Trophoblast cell (in vitro differentiated cells and primary cell): ENCODE measurements around the gene IP6K3.

Experiments
- DNase-seq, 2 donors: peaks; one replicate each; pipeline ENCODE4 v3.0.0-alpha.2; 2016
- H2AFZ ChIP-seq: 2 replicates; pipeline ENCODE4 v1.6.1; 2013; ENCODE audit warnings: low read length, moderate library complexity, mild to moderate bottlenecking; ENCODE audit not compliant: insufficient read depth, poor library complexity
- H2AK5ac ChIP-seq: 2 replicates; pipeline ENCODE4 v1.6.1; 2013; ENCODE audit warnings: mild to moderate bottlenecking, low read length
- H2BK120ac ChIP-seq: 2 replicates; pipeline ENCODE4 v1.6.1; 2013; ENCODE audit warnings: low read length, mild to moderate bottlenecking, moderate library complexity; ENCODE audit not compliant: insufficient read depth, poor library complexity
- H2BK12ac ChIP-seq: 2 replicates; pipeline ENCODE4 v1.6.1; 2013; ENCODE audit warnings: mild to moderate bottlenecking, low read length, moderate library complexity
- H2BK5ac ChIP-seq: 2 replicates; pipeline ENCODE4 v1.6.1; 2013; ENCODE audit warnings: low read length, low read depth, moderate library complexity, mild to moderate bottlenecking; ENCODE audit not compliant: poor library complexity
- H3K14ac ChIP-seq: 2 replicates; pipeline ENCODE4 v1.6.1; 2013; ENCODE audit warnings: mild to moderate bottlenecking, low read length
- H3K18ac ChIP-seq: 2 replicates; pipeline ENCODE4 v1.6.1; 2013; ENCODE audit warnings: mild to moderate bottlenecking, low read length
- H3K23ac ChIP-seq: 2 replicates; pipeline ENCODE4 v1.6.1; 2013; ENCODE audit warnings: low read length
- H3K27ac ChIP-seq: 2 replicates; pipeline ENCODE4 v1.5.1; 2013; ENCODE audit warnings: low read depth, mild to moderate bottlenecking, inconsistent platforms, low read length, moderate library complexity
- H3K27me3 ChIP-seq: 2 replicates; pipeline ENCODE4 v1.6.1; 2013; ENCODE audit warnings: inconsistent platforms, mild to moderate bottlenecking, low read length, moderate library complexity; ENCODE audit not compliant: insufficient read depth
- H3K36me3 ChIP-seq, 2 experiments: 1 replicate in 1 of 2; 2 replicates in 1 of 2; pipeline ENCODE4 v1.6.1; 2013; ENCODE audit warnings: low read length in 2 of 2, mild to moderate bottlenecking in 2 of 2, moderate library complexity in 1 of 2; ENCODE audit not compliant: insufficient read depth in 2 of 2, control insufficient read depth in 1 of 2
- H3K4ac ChIP-seq: 2 replicates; pipeline ENCODE4 v1.6.1; 2013; ENCODE audit warnings: low read depth, mild to moderate bottlenecking, low read length, moderate library complexity
- H3K4me1 ChIP-seq, 2 experiments: 1 replicate in 1 of 2; 2 replicates in 1 of 2; pipeline ENCODE4 v1.6.1; 2013; ENCODE audit warnings: low read length in 2 of 2, mild to moderate bottlenecking in 2 of 2, moderate library complexity in 1 of 2; ENCODE audit not compliant: insufficient read depth in 2 of 2, control insufficient read depth in 1 of 2
- H3K4me2 ChIP-seq: 2 replicates; pipeline ENCODE4 v1.6.1; 2013; ENCODE audit warnings: inconsistent platforms, mild to moderate bottlenecking, low read length, moderate library complexity
- H3K4me3 ChIP-seq: 2 replicates; pipeline ENCODE4 v1.5.1; 2013; ENCODE audit warnings: mild to moderate bottlenecking, low read depth, low read length, inconsistent platforms
- H3K79me1 ChIP-seq: one replicate; pipeline ENCODE4 v1.6.1; 2013; ENCODE audit warnings: low read length
- H3K79me2 ChIP-seq: 2 replicates; pipeline ENCODE4 v1.6.1; 2013; ENCODE audit warnings: low read length, mild to moderate bottlenecking; ENCODE audit not compliant: control insufficient read depth, insufficient read depth, poor library complexity
- H3K9ac ChIP-seq: 2 replicates; pipeline ENCODE4 v1.6.1; 2013; ENCODE audit warnings: mild to moderate bottlenecking, low read length
- H3K9me3 ChIP-seq: 2 replicates; pipeline ENCODE4 v1.6.1; 2013; ENCODE audit warnings: low read depth, mild to moderate bottlenecking, control low read depth, inconsistent platforms, low read length; ENCODE audit not compliant: insufficient read depth
- H4K12ac ChIP-seq: 2 replicates; pipeline ENCODE4 v1.6.1; 2013; ENCODE audit warnings: low read depth, mild to moderate bottlenecking, low read length, moderate library complexity
- H4K8ac ChIP-seq: 2 replicates; pipeline ENCODE4 v1.6.1; 2013; ENCODE audit warnings: low read depth, mild to moderate bottlenecking, low read length, moderate library complexity
- H4K91ac ChIP-seq: one replicate; pipeline ENCODE4 v1.6.1; 2013; ENCODE audit warnings: low read depth, mild to moderate bottlenecking, low read length, moderate library complexity
- WGBS: extraction: QIAGEN DNeasy Blood & Tissue Kit; methylation state at CpG from one replicate; pipeline ENCODE4 v1.1.7; 2013; ENCODE audit warnings: missing lambda C conversion rate; ENCODE audit not compliant: insufficient read length, insufficient coverage; ENCODE audit errors: extremely low coverage; 5-methylcytosine and 5-hydroxymethylcytosine counted together

The IP6K3 gene

DNA sequence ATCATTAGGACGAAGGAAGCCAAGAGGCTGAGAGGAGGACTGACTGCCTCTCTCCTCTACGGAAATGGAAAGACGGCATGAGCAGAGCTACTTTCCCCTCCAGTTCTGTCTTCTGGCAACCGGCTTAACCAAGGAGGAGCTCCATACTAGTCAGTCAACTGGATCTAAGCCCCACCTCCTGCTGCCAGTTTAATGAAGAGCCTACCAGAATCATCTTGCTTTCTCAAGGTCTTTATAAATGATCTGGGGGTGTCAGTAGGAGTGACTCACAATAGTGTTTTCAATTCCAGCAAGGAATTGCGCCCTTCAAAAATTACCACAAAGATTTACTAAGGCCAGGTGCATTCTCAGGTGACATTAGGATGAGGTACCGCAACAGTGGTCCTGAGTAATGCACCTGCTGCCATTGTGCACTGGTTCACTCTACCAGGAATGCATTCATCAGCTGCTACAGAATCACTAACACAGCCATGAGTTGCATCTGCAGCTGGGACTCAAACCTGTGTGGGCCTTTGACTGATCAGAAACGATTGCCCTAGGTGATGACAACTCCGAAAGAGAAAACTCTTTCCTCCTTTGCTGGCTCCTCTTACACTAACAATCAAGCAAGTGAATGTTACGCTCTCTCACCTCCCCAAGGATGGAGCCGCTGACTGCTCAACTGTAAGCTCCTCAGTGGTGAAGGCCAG, 38.0 kb downstream of the IP6K3 start:
- Histone ChIP-seq H4K12ac (no peak overlapping the region), H4K91ac (no peak overlapping the region), H2BK5ac (no peak overlapping the region), H3K9me3 (peaks cover 2% of the 10 kb centered on the region), H2AK5ac (no peak overlapping the region), H3K18ac (no peak overlapping the region), H3K4me2 (no peak overlapping the region), H3K4ac (no peak overlapping the region), H3K36me3 (peaks cover 11 to 19% of the 10 kb centered on the region in 2 experiments), H3K27me3 (no peaks in the 10 kb centered on the region), H3K4me3 (no peak overlapping the region), H3K23ac (no peak overlapping the region), H3K14ac (no peak overlapping the region), H2BK12ac (no peak overlapping the region), H2AFZ (no peak overlapping the region), H3K79me2 (peaks cover 2% of the 10 kb centered on the region), H3K27ac (no peak overlapping the region), H3K79me1 (peaks cover 3% of the 10 kb centered on the region), H2BK120ac (no peak overlapping the region), H3K9ac (peak overlapping the region; percentile 17), H3K4me1 (peaks cover 4 to 16% of the 10 kb centered on the region in 2 experiments), H4K8ac (no peak overlapping the region)
- WGBS: no CpG with 5 or more reads among the region's 10 CpGs
- no peak for DNase-seq

DNA sequence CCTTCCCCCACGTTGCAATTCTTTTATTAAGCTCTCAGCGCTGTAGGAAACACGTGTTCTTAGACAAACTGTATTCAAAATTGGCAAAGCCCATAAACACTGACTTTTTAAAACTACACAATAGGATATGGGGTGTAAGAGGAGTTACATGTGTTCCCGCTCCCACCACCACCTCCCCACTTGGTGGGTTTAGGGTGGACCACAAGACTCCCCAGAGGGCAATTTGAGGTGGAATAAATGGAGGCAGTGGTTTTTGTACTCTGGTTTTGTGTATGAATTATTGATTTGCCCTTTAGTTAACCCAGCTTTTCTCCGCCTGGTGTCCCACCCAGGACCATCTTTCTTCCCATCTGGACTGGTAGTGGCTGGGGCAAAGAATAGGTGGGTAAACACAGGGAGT, 38.9 kb downstream of the IP6K3 start:
- no peak overlapping the region for H2BK120ac ChIP-seq
- DNase-seq: no peak
- H3K4me1 ChIP-seq: peaks cover 4 to 16% of the 10 kb centered on the region in 2 experiments
- H3K27ac ChIP-seq: no peak overlapping the region
- H4K91ac ChIP-seq: no peak overlapping the region
- no peak overlapping the region for H3K14ac ChIP-seq
- no peak overlapping the region for H2AFZ ChIP-seq
- no peak overlapping the region for H3K9ac ChIP-seq
- no peak overlapping the region for H4K8ac ChIP-seq
- H4K12ac ChIP-seq: no peak overlapping the region
- peaks cover 2% of the 10 kb centered on the region for H3K79me2 ChIP-seq
- H3K4me2 ChIP-seq: no peak overlapping the region
- no CpG with 5 or more reads among the region's 5 CpGs for WGBS
- H3K18ac ChIP-seq: no peak overlapping the region
- H2BK5ac ChIP-seq: no peak overlapping the region
- no peak overlapping the region for H2AK5ac ChIP-seq
- H3K4ac ChIP-seq: no peak overlapping the region
- H3K4me3 ChIP-seq: no peak overlapping the region
- no peak overlapping the region for H3K23ac ChIP-seq
- H3K9me3 ChIP-seq: peaks cover 2% of the 10 kb centered on the region
- H3K36me3 ChIP-seq: peaks cover 11 to 19% of the 10 kb centered on the region in 2 experiments
- H3K79me1 ChIP-seq: peaks cover 3% of the 10 kb centered on the region
- no peak overlapping the region for H2BK12ac ChIP-seq
- no peaks in the 10 kb centered on the region for H3K27me3 ChIP-seq

DNA sequence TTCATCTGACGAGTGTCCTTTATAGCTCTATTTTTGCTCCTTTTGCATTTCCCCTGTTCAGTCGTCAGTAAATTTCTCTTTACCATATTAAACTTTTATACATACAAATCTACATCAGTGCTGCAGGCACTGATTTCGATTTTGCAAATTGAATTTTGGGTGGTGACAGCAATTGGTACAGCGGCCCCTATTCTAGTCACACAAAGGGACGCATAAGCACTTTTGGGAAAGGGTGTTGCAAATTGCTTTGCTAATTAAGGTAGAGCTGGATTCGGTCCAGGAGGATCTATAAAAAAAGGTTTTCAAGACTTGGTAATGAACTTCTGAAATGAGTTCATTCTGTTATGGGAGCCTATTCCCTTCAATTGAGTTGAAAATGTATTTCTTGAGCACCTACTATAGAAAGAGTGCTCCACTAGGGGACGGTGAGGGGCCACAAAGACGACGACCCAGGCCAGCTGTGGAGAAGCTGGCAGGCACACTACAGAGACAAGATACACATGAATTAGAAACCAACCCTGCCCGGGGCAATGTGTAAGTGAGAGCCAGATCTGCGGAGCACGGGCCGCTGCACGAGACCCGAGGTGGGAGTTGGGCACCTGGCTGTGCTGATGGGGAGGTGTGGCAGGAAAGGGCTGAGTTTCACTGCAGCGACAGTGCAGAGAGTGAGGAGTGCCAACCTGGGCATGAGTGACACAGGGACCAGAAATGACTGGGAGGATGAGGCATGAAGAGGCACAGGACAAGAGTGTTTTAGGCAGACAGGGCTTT, 40.6 kb downstream of the IP6K3 start:
- Histone ChIP-seq H3K4me1 (peaks cover 4 to 13% of the 10 kb centered on the region in 2 experiments), H3K79me2 (no peaks in the 10 kb centered on the region), H3K4ac (no peak overlapping the region), H3K4me3 (no peak overlapping the region), H3K79me1 (no peaks in the 10 kb centered on the region), H3K14ac (no peak overlapping the region), H4K8ac (no peak overlapping the region), H2AK5ac (no peak overlapping the region), H2AFZ (no peak overlapping the region), H3K23ac (no peak overlapping the region), H3K27ac (no peak overlapping the region), H3K9ac (no peak overlapping the region), H4K12ac (no peak overlapping the region), H2BK12ac (no peak overlapping the region), H4K91ac (no peak overlapping the region), H3K4me2 (no peak overlapping the region), H2BK5ac (no peak overlapping the region), H2BK120ac (no peak overlapping the region), H3K36me3 (peaks cover 13 to 19% of the 10 kb centered on the region in 2 experiments), H3K9me3 (peaks cover 2% of the 10 kb centered on the region), H3K18ac (no peak overlapping the region), H3K27me3 (no peaks in the 10 kb centered on the region)
- DNase-seq: no peak
- no CpG with 5 or more reads among the region's 16 CpGs for whole genome bisulfite sequencing

DNA sequence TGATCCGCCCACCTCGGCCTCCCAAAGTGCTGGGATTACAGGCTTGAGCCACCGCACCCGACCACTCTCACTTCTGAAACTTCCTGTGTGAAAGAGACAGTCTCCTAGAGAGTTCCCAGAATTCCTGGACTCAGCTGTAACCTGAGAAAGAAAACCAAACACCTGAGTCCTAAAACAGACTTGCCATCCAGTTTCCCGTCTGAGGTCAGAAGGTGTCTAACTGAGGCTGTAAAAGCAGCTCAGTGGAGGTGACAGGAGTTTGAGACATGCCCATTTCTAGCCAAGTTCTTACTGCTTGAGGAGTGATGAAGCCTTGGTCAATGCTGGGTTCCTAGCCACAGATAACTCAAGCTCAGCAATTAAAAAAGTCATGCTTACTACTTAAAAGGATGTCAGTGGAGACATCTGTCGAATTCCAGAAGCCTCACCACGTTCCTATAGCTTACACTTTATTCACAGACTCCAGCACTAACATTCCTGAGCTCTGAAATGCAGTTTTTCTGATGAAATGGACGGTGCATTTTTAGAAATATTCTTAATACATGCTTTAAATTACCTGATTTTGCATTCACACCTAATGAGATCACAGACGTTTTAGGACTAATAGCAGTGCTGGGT, 41.3 kb downstream of the IP6K3 start:
- H2AFZ ChIP-seq: no peak overlapping the region
- no peak overlapping the region for H3K14ac ChIP-seq
- no peak overlapping the region for H2BK120ac ChIP-seq

More for the DNA sequence above, 41.3 kb downstream of the IP6K3 start:
- Histone ChIP-seq H3K23ac (no peak overlapping the region), H2AK5ac (no peak overlapping the region), H3K79me1 (no peaks in the 10 kb centered on the region), H3K4ac (no peak overlapping the region), H4K12ac (no peak overlapping the region), H3K4me3 (no peak overlapping the region), H3K4me2 (no peak overlapping the region), H3K4me1 (peaks cover 0 to 5% of the 10 kb centered on the region in 2 experiments), H3K36me3 (peaks cover 13 to 19% of the 10 kb centered on the region in 2 experiments), H3K79me2 (no peaks in the 10 kb centered on the region), H2BK5ac (no peak overlapping the region), H4K91ac (no peak overlapping the region), H4K8ac (no peak overlapping the region), H2BK12ac (no peak overlapping the region), H3K9me3 (peaks cover 2% of the 10 kb centered on the region), H3K27me3 (no peaks in the 10 kb centered on the region), H3K18ac (no peak overlapping the region), H3K9ac (no peak overlapping the region), H3K27ac (no peak overlapping the region)
- peak; percentile 22 to 69 for DNase-seq
- WGBS: no CpG with 5 or more reads among the region's 9 CpGs
